CD4-positive, alpha-beta T cell treated with Interleukin-15 for 4 hours (primary cell): ENCODE results near the gene EDDM3A.
"Not testable (repeated sequence)": the region's sequence is repeated elsewhere in the genome, so short reads cannot be mapped to it uniquely, and the experiment has no call there.

Source experiments
- DNase-seq: peaks from one replicate; pipeline ENCODE4 v3.0.0-alpha.2; 2020; ENCODE audit warnings: low spot score

Gene EDDM3A

DNA sequence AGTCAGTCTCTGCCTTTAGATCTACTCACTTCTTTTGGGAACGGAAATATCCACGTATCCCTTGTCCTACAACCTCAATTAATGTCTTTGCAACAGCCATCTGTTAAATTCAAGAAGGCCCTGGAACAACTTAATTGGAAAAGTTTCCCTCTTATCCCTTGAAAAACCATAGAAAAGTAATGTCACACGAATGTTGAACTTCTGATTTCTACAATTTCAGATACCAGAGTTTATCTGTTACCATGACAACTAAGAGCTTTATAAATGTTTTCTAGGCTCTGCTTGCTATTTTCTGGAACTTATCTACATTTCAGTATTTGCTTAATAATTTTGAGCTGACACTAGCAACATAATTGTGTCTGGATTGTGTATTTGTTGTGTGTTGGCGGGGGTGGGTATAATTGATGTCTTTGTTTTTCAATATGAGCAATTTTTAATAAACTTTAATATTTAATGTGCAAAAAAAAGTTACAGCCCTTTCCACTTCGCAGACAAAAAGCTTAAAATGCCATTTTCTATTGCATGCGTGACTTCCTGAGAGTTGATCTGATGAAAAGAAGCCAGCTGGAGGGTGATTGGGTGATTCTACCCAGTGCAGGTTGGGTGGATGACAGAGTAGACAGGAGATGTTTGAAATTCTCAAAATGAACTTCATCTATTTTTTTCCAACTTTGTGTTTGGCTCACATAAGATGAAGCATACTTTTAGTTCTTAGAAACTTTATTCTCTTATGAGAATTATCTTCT is 11.8 kb upstream of the EDDM3A start:
- no peak for DNase-seq

DNA sequence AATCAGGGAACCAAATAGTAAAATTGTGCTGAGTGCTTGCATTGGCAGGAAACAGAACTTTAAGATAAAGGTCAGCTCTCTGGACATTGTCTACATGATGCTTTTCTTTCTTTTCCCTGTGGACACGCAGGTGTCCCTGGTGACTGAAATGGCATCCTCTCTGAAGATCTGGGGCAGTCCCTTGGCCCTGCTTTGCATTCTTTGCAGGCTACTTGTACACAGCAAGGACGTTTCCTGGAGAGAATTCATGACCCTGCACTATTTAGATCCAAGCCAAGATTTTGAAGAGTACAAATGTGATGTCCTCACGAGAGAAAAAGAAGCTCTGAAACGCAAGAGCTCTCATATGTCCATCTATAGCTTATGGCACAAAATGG is 11.3 kb upstream of the EDDM3A start:
- no peak for DNase-seq

DNA sequence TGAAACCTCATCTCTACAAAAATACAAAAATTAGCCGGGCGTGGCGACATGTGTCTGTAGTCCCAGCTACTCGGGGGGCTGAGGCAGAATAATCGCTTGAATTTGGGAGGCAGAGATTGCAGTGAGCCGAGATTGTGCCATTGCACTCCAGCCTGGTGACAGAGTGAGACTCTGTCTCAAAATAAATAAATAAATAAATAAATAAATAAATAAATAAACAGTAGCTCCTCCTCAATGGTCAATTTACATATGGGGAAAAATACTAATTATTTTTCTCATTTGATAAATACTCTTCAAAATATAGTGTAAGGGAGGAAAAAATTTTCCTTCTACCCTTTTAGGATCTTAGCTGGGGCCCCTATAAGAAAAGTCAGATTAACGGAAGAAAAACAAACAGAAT is 7.4 kb upstream of the EDDM3A start:
- not testable (repeated sequence) for DNase-seq

DNA sequence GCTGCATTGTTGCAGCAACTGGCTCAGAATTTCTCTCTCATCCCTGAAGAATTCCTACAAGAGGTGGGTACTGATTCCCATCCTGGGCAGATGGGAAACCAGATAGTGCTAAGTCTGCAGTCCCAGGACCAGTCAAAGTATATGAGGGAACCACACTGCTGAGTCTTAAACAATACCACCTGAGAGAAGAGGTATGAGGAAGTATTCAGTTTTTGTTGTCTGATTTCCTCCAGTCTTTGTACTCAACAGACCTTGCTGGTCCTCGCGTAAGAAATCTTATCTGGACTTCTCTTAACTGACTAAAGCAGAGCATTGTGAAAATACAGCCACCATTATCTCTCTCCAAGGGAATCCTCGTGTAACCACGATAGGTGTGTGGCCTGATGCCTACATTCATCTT is 3.6 kb upstream of the EDDM3A start:
- no peak for DNase-seq

DNA sequence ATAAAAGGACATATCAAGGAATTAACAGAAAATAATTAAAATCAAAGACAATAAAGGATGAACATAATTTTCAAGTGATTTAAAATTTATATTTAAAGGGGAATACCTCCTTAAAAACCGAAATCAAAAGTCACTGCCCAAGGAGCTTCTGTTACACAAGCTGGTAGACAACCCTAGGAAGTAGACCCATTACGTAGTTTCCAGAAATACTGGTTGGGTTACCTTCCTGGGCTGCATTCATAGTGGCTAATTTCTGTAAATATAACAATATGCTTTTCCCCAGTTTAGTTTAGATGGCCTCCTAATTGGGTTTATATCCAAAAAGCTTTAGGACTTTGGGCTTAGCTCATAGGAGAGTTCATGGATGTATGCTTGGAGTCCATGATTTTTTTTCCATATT is 2.1 kb upstream of the EDDM3A start:
- DNase-seq, result no peak

DNA sequence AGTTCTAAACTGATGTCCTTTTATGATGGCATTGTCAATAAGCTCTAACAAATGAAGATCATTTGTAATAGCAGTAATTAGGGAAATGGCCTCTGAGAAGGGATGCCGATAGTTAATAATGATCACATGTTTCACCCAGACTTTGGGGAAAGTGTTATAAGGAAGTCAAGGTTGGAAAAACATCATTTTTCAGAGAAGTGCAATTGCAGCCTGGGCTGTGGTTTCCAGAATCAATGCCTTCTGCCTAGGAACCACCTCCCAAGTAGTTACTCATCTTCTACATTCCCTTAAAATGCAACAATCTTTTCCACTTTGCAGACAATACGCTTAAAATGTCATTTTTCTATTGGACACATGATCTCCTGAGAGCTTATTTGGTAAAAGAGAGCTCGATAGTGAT is 879 bp downstream of the EDDM3A start:
- DNase-seq, result no peak

DNA sequence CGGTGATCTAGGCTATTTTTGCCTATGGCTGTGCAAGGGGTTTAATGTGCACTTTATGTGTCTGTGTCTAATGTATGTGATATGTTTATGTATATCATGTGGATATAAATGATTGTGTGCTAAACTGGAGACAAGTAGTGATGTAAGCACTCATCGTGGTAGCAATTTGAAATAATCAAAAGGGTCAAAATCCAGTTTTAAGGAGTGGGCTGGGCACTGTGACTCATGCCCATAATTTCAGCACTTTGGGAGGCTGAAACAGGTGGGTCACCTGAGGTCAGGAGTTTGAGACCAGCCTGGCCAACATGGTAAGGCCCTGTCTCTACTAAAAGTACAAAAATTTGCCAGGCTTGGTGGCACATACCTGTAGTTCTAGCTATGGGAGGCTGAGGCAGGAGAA is 2.8 kb downstream of the EDDM3A start:
- no peak for DNase-seq

DNA sequence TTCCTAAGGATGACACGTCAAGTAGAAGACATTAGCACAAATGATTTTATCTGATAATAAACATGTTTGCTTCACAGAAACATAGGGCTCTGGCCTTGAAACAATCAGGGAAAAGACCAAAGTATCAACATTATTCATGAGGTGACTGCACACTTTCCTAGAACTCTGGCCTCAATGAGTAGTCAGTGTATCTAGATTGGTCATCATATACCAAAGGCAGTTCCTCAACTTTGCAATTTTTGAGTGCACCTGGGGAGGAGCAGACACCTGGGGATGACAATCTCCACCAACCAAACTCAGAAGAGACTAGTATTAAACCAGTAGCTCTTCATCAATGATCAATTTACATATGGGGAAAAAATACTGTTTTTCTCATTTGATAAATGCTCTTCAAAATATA is 4.5 kb downstream of the EDDM3A start:
- no peak for DNase-seq

DNA sequence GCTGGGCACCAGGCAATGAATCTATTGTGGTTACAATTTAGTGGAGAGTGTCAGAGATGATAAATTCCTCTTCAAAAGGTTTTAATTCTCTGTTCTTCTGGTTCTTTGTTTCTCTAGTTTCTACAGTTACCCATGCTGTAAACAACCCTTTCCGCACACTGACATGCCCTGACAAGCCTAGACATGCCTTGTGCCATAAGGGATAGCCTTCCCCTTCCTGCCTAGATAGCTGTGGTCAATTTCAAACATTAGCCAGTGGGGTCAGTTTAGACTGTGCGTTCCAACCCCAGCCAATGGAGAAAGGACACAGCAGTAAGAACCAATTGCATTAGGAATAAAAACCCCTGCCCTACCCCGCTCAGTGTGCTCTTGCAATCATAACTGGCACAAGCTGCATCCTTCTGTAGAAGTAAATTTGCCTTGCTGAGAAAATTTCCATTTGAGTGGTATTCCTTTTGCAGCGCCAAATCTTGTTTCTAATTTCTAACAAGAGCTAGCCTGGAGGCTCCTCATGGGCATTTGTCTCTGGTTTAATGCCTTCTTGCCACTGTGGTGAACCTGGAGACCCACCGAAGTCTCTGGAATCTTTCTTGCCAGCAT is 6.4 kb downstream of the EDDM3A start:
- no peak for DNase-seq

DNA sequence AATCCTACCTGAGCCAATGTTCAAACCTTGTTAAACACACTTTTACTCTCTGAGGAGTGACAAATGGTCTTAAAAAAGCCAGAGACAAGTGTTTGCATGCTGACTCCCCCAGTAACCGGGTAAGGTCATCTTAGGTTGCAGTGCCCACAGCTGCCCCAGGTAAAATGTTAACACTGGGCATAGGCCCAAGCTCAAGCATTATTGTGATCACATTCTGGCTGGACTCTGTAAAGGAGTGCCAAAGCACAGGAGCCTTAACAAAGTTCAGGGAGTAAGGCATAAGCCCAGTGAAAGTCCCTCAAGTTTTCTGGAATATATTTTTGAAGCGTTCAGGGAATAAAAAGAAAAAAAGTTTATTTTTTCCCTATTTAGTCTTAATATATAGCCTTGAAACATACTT is 8.6 kb downstream of the EDDM3A start:
- DNase-seq, result no peak

DNA sequence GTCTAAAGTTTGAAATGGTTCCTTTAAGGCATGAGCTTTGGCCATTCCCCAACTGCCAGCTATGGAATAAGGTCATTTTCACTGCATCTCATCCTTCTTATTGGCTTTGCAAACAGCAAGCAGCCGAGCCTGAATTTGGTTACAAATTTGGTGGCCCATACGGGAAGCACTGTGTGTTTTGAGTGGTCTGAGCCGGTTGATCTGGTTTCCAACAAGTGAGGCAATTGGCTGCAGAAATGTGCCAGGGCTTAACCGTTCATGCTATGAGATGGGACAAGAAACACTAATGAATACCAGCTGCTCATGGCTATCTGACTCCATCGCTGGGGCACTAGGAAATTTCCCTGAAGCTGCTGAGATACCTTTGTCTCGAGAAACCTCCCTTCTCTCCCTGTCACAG is 9.3 kb downstream of the EDDM3A start:
- no peak for DNase-seq

DNA sequence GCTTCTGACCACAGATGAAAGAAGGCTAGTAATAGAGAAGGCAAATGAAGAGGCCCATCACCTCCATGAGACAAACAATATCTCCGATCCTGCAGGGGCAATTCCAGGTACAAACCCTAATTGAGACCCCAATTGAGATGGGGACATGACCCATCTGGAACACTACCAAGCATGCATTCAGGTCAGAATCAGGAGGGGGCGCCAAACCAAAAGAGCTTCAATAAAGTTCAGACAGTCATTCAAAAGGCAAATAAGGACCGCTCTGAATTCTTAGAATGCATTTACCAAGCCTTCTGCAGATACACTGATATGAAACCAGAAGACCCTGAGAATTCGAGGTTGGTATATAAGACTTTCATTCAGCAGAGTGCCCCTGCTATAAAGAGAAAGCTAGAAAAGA is 12.3 kb downstream of the EDDM3A start:
- DNase-seq, result peak; percentile 28

DNA sequence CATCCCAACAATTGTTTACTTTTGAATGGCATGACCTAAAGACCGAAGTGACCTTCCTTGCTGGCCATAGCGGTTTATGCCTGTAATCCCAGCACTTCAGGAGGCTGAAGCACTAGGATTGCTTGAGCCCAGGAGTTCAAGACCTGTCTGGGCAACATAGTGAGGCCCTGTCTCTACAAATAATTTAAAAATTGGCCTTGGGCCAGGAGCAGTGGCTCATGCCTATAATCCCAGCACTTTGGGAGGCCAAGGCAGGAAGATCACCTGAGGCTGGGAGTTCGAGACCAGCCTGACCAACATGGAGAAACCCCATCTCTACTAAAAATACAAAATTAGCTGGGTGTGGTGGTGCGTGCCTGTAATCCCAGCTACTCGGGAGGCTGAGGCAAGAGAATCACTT is 13.8 kb downstream of the EDDM3A start:
- not testable (repeated sequence) for DNase-seq

DNA sequence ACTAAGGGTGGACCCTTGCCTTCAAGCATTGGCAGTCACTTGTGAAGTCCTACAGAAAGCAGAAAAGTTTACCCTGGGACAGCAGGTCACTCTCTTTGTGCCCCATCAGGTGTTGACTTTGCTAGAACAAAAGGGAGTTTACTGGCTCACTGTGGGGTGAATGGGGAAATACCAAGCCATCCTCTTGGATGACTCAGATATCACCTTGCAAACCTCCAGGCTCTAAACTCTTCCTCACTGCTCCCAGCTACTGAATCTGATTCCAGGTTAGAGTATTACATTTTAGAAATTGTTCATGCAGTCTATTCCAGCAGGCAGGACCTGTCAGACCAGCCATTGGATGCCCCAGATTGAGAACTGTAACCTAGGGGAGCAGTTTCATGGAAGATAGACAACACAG is 15.3 kb downstream of the EDDM3A start:
- DNase-seq, result no peak

DNA sequence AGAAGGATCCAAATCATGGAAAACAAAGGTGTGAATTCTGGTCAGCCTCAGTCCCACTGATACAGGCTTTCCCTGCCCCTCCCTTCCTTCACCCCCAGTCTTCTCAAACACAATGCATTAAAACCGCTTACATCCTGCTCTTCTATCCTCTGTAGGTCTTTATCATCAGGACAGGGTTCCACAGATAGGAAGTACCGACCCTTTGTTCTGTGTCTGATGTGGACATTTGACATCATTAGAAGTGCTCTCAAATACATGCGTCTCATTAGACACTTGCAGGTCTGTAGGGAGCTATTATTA is 22.9 kb downstream of the EDDM3A start:
- no peak for DNase-seq

DNA sequence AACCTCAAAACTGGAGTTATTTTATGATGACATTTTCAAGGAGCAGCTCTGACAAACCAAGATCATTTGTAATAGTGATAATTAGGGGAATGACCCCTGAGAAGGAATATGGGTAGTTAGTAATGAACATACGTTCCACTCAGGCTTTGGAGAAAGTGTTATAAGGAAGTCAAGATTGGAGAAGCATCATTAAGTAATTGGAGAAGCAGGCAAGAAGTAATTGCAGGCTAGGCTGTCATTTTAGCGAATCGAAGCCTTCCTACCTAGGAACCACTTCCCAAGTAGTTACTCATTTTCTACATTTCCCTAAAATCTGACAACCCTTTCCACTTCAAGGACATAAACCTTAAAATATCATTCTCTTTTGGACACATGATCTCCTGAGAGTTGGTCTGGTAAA is 23.7 kb downstream of the EDDM3A start:
- no peak for DNase-seq

DNA sequence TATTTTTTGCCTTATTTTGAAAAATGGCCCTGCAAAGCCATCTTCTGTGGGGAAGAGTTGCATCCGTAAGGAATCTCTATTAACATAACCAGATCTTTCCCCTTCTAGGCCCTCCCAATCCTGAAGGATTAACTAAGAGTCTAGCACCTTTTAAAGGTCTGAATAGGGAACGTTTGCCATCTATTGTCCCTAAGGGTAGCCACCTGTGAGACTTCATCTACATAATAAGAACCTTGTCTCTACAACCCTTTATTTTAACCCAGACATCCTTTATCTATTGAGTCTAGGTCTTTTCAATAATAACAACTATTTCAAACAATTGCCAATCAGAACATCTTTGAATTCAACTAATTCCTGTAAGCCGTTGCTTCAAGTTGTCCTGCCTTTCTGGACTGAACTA is 27.0 kb downstream of the EDDM3A start:
- no peak for DNase-seq

DNA sequence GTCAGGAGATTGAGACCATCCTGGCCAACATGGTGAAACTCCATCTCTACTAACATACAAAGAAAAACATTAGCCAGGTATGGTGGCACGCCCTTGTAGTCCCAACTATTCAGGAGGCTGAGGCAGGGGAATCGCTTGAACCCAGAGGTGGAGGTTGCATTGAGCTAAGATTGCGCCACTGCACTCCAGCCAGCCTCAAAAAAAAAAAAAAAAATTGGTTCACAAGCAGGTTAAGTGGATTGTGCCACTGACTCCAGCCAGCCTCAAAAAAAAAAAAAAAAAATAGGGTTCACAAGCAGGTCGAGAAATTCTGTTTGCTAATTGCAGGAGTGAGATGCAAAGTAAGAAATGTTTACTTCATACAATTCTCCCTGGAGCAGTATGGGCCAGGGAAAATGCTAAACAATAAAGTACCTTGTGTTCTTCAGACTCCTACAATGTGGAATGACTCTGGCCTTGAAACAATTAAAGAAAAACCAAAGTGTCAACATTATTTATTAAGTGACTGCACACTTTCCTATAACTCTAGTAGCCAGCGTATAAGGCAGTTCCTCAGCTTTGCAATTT is 28.7 kb downstream of the EDDM3A start:
- no peak for DNase-seq

DNA sequence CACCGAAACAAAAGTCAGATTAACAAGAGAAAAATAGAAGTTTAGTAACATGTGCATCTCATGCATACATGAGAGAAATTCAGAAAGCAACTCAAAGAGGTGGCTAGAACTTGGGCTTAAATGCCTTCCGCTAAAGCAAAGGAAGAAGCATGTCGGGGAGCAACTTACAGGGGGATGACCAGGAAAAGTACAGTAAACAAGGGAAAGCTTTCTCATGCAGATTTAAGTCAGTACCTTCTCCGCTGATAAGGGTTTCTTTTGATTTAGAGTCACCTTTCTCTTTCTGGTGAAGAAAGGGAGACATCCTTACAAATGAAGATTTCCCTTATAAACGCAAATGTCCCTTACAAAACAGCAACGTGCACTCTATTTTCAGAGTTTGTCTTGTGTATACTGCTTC is 29.4 kb downstream of the EDDM3A start:
- DNase-seq, result no peak

DNA sequence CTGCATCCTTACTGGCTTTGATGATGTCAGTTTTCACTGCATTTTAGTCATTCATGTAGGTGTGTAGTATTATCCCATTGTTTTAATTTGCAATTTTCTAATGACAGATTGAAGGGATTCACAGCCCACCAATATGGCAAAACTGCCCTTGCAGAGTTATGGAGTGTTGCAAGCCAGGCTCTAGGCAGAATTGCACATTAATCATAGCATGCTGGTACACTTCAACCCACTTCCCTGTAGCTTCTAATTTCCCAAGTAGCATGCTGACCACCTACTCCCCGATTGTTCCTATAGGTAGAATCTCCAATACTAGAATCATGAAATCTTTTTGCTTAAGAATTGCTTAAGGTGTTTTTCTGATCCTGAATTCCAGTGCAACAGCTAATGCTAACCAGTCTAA is 30.2 kb downstream of the EDDM3A start:
- DNase-seq, result no peak

DNA sequence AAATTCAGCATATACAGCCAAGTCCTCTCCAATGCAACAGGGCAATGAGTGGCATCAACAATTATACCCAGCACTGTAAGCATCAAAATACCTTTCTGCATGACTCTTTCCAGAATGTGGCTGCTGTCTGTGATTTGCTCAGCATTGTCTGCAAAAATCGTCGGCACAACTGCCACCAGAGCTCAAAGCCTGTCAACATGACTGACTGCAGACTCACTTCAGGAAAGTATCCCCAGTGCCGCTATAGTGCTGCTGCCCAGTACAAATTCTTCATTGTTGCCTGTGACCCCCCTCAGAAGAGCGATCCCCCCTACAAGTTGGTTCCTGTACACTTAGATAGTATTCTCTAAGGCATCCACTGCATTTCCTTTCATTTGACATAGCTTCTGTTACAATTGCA is 36.1 kb downstream of the EDDM3A start:
- DNase-seq, result no peak

DNA sequence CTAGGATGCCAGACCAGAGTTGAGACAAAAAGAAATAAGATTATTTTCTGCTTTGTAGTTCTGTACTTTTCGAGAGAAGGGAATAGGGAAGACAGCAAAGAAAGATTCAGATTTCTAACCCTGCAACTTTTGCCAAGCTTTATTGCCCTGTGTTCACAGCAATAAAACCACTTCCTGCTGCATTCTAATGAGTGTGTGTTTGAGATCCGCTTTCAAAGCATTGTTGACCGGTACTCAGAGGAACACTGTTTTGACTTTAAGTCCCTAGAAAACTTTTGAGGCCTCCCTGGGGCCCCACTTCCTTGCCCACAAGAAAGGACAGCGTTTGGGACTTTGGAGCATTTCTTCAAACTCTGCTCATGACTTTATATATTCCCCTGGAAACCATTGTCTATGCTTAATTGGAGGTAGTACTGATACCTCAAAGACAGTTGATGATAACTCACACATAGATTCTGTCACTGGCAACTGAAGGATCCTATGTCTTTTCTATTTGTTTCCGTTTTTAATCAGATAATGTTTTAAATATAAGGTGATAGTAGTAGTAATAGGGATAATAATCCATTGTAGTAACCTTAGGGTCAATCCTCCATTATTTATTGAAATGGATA is 36.7 kb downstream of the EDDM3A start:
- peak; percentile 35 for DNase-seq

DNA sequence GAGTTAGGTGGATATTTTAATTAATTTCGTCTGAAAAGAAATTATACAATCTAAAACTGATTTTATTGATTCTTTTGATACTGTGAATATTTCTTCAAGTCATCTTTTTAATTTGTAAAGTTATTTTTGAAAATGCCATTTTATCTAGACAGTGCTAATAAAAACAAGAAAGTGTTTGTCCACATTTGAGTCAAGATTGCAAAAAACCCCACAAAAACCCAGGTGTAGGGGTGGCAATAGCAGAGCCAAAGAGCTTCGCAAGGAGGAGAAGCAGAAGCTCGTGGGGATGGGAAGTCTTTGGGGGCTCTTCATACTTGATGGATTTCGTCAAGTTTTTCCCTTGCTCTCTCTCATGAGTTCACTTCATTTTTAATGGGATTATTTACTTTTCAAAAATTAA is 41.3 kb downstream of the EDDM3A start:
- no peak for DNase-seq
